ENCODE measurements around the gene MS4A10. TPM values are rescaled to one million over a fixed set of nuclear protein-coding genes. Genes with fewer than 3 reads are reported as not detected.

Gene MS4A10
- total RNA-seq, 3 donors from 2014 or later: not detected

GRCh38 chr11:60801194-60801593 is 16.1 kb downstream of the MS4A10 start:
- no peaks in the 10 kb centered on the region for H3K9me3 ChIP-seq
- no peaks in the 10 kb centered on the region for H3K4me1 ChIP-seq
- no peak overlapping the region for H3K27ac ChIP-seq
- H3K4me3 ChIP-seq: no peak overlapping the region
- no peak for DNase-seq (ENCODE audit: low spot score in 2 of 2)
- H3K36me3 ChIP-seq: no peaks in the 10 kb centered on the region
- H3K27me3 ChIP-seq: peaks cover 0 to 3% of the 10 kb centered on the region in 2 donors
- intact Hi-C loops (cut with DNase I; ENCODE audit: low total_unique reads): no loop called here
- no peak for TF ChIP-seq POLR2A (IDR thresholded peaks at IDR 0.05)
- no peak for TF ChIP-seq POLR2AphosphoS5 (IDR thresholded peaks at IDR 0.05)
- no peak for TF ChIP-seq CTCF (IDR thresholded peaks at IDR 0.05)

- intact Hi-C loops (cut with DNase I; ENCODE audit: low total_unique reads): loop anchor here (1.0 kb wide), 1 partner anchor 15 kb away; no protein-coding TSS in a partner anchor
- H3K27me3 ChIP-seq: no peaks in the 10 kb centered on the region
- TF ChIP-seq POLR2AphosphoS5 (IDR thresholded peaks at IDR 0.05): no peak
- no peak for TF ChIP-seq CTCF (IDR thresholded peaks at IDR 0.05)
- H3K27ac ChIP-seq: no peak overlapping the region
- H3K4me3 ChIP-seq: no peak overlapping the region
- H3K36me3 ChIP-seq: no peaks in the 10 kb centered on the region
- no peak for DNase-seq (ENCODE audit: low spot score in 2 of 2)
- H3K9me3 ChIP-seq: no peaks in the 10 kb centered on the region
- H3K4me1 ChIP-seq: no peaks in the 10 kb centered on the region
These were observed 18.3 kb downstream of the MS4A10 start for GRCh38 chr11:60803273-60803936.

- intact Hi-C loops (cut with DNase I; ENCODE audit: low total_unique reads): no loop called here
- no peaks in the 10 kb centered on the region for H3K4me1 ChIP-seq
- H3K4me3 ChIP-seq: no peak overlapping the region
- no peak for DNase-seq (ENCODE audit: low spot score in 2 of 2)
- H3K36me3 ChIP-seq: no peaks in the 10 kb centered on the region
- no peak overlapping the region for H3K27ac ChIP-seq
- TF ChIP-seq POLR2AphosphoS5 (IDR thresholded peaks at IDR 0.05) (no peak), CTCF (IDR thresholded peaks at IDR 0.05) (no peak), POLR2A (IDR thresholded peaks at IDR 0.05) (no peak)
- no peaks in the 10 kb centered on the region for H3K27me3 ChIP-seq
- H3K9me3 ChIP-seq: no peaks in the 10 kb centered on the region
These were observed 24.1 kb downstream of the MS4A10 start for GRCh38 chr11:60809249-60809648.

GRCh38 chr11:60809691-60810090 is 24.6 kb downstream of the MS4A10 start:
- Histone ChIP-seq H3K9me3 (no peaks in the 10 kb centered on the region), H3K4me1 (no peaks in the 10 kb centered on the region), H3K4me3 (no peak overlapping the region), H3K36me3 (no peaks in the 10 kb centered on the region), H3K27me3 (no peaks in the 10 kb centered on the region), H3K27ac (no peak overlapping the region)
- TF ChIP-seq POLR2A (IDR thresholded peaks at IDR 0.05) (no peak), POLR2AphosphoS5 (IDR thresholded peaks at IDR 0.05) (no peak), CTCF (IDR thresholded peaks at IDR 0.05) (no peak)
- intact Hi-C loops (cut with DNase I; ENCODE audit: low total_unique reads): no loop called here
- DNase-seq (ENCODE audit: low spot score in 2 of 2): no peak

GRCh38 chr11:60810151-60810550 is 25.0 kb downstream of the MS4A10 start:
- Histone ChIP-seq H3K4me1 (no peaks in the 10 kb centered on the region), H3K4me3 (no peak overlapping the region), H3K9me3 (no peaks in the 10 kb centered on the region), H3K27ac (no peak overlapping the region), H3K36me3 (no peaks in the 10 kb centered on the region), H3K27me3 (no peaks in the 10 kb centered on the region)
- no peak for DNase-seq (ENCODE audit: low spot score in 2 of 2)
- TF ChIP-seq CTCF (IDR thresholded peaks at IDR 0.05): no peak
- TF ChIP-seq POLR2AphosphoS5 (IDR thresholded peaks at IDR 0.05): no peak
- TF ChIP-seq POLR2A (IDR thresholded peaks at IDR 0.05): no peak
- intact Hi-C loops (cut with DNase I; ENCODE audit: low total_unique reads): no loop called here

Data from breast epithelium (tissue), 4 donors.